HEK293 (cell line): ENCODE results near the gene OBSCN.

Experiments
- CTCF ChIA-PET: fragments of 350-600 bp; formaldehyde crosslinking; extraction: SDS; loops from one replicate; lab custom pipeline; 2021; ENCODE audit warnings: antibody characterized with exemption; lab: Yijun Ruan, JAX
- POLR2A ChIA-PET: fragments of 300-600 bp; formaldehyde crosslinking; extraction: SDS; loops from one replicate; lab custom pipeline; 2020; ENCODE audit warnings: antibody characterized with exemption, inconsistent platforms; lab: Yijun Ruan, JAX
- H3K27ac ChIP-seq: fragments of 200-500 bp; sonication (Bioruptor generic); 2 replicates; pipeline ENCODE4 v1.5.1; 2014; ENCODE audit warnings: low read depth, low read length, control low read depth, inconsistent platforms; ENCODE audit errors: extremely low read depth
- H3K36me3 ChIP-seq, 2 experiments: fragments of 200-500 bp in 1 of 2; sonication (Bioruptor generic) in 1 of 2; 1 replicate in 1 of 2; 2 replicates in 1 of 2; pipeline ENCODE4 v1.5.1; 2014 to 2017; ENCODE audit warnings: inconsistent platforms in 2 of 2, low read length in 2 of 2; ENCODE audit not compliant: control insufficient read depth in 2 of 2, insufficient read depth in 1 of 2
- H3K4me1 ChIP-seq: fragments of 200-500 bp; sonication (Bioruptor generic); 2 replicates; pipeline ENCODE4 v1.5.1; 2014; ENCODE audit warnings: mild to moderate bottlenecking, low read length, inconsistent platforms; ENCODE audit not compliant: control insufficient read depth, insufficient read depth
- H3K4me3 ChIP-seq: 2 replicates; pipeline ENCODE4 v1.5.1; 2011; ENCODE audit warnings: low read depth, mild to moderate bottlenecking, control low read depth, low read length, moderate library complexity
- H3K9me3 ChIP-seq: fragments of 200-500 bp; sonication (Bioruptor generic); 2 replicates; pipeline ENCODE4 v1.5.1; 2014; ENCODE audit warnings: low read depth, low read length, inconsistent platforms; ENCODE audit not compliant: control insufficient read depth, insufficient read depth
- GLI2 ChIP-seq: fragments of 450-650 bp; formaldehyde crosslinking; IDR thresholded peaks from 2 replicates; pipeline ENCODE4; 2017; ENCODE audit warnings: missing biosample characterization, missing genetic modification characterization, low read depth, borderline replicate concordance
- ZBTB1 ChIP-seq: fragments of 450-650 bp; formaldehyde crosslinking; IDR thresholded peaks from 2 replicates; pipeline ENCODE4 v1.5.1; 2016; ENCODE audit warnings: missing biosample characterization, missing genetic modification characterization
- ZBTB17 ChIP-seq: fragments of 450-650 bp; formaldehyde crosslinking; IDR thresholded peaks from 2 replicates; pipeline ENCODE4 v1.5.1; 2016; ENCODE audit warnings: missing biosample characterization, missing genetic modification characterization
- ZIC2 ChIP-seq: fragments of 450-650 bp; formaldehyde crosslinking; IDR thresholded peaks from 2 replicates; pipeline ENCODE4 v1.5.1; 2016; ENCODE audit warnings: missing biosample characterization, missing genetic modification characterization
- ZNF146 ChIP-seq: fragments of 450-650 bp; formaldehyde crosslinking; IDR thresholded peaks from 2 replicates; pipeline ENCODE4 v1.5.1; 2016; ENCODE audit warnings: missing biosample characterization, missing genetic modification characterization
- ZNF175 ChIP-seq: fragments of 450-650 bp; formaldehyde crosslinking; IDR thresholded peaks from 2 replicates; pipeline ENCODE4 v1.5.1; 2016; ENCODE audit warnings: missing biosample characterization, missing genetic modification characterization
- ZNF366 ChIP-seq: fragments of 450-650 bp; formaldehyde crosslinking; conservative IDR thresholded peaks from 2 replicates; pipeline ENCODE4 v1.5.1; 2016; ENCODE audit warnings: missing biosample characterization, missing genetic modification characterization
- ZNF37A ChIP-seq: fragments of 450-650 bp; IDR thresholded peaks from 2 replicates; pipeline ENCODE4 v1.5.1; 2018; ENCODE audit warnings: missing biosample characterization, missing genetic modification characterization
- ZNF473 ChIP-seq: fragments of 450-650 bp; formaldehyde crosslinking; IDR thresholded peaks from 2 replicates; pipeline ENCODE4 v1.5.1; 2017; ENCODE audit warnings: missing biosample characterization, missing genetic modification characterization
- ZNF558 ChIP-seq: fragments of 450-650 bp; formaldehyde crosslinking; IDR thresholded peaks from 2 replicates; pipeline ENCODE4 v1.5.1; 2016; ENCODE audit warnings: missing biosample characterization, missing genetic modification characterization
- ZNF664 ChIP-seq: fragments of 450-650 bp; formaldehyde crosslinking; IDR thresholded peaks from 2 replicates; pipeline ENCODE4 v1.5.1; 2016; ENCODE audit warnings: missing biosample characterization, missing genetic modification characterization
- ZNF776 ChIP-seq: fragments of 450-650 bp; formaldehyde crosslinking; IDR thresholded peaks from 2 replicates; pipeline ENCODE4 v1.5.0; 2017; ENCODE audit warnings: missing biosample characterization, missing genetic modification characterization, borderline replicate concordance
- ZSCAN18 ChIP-seq: fragments of 450-650 bp; formaldehyde crosslinking; IDR thresholded peaks from 2 replicates; pipeline ENCODE4 v1.5.1; 2016; ENCODE audit warnings: missing biosample characterization, missing genetic modification characterization
- TF ChIP-seq, protein P1 (sequence below): fragments of 450-650 bp; formaldehyde crosslinking; IDR thresholded peaks from 2 replicates; pipeline ENCODE4 v1.5.1; 2016; ENCODE audit warnings: missing biosample characterization, missing genetic modification characterization
- TF ChIP-seq, protein P2 (sequence below): fragments of 450-650 bp; formaldehyde crosslinking; IDR thresholded peaks from 2 replicates; pipeline ENCODE4 v1.5.1; 2016; ENCODE audit warnings: missing biosample characterization, missing genetic modification characterization

Gene OBSCN

GRCh38 chr1:228307218-228308023 lies 99.6 kb downstream of the OBSCN start:
- Histone ChIP-seq H3K4me1 (no peaks in the 10 kb centered on the region), H3K4me3 (no peak overlapping the region), H3K9me3 (no peaks in the 10 kb centered on the region), H3K27ac (no peak overlapping the region), H3K36me3 (no peaks in the 10 kb centered on the region; a peak in 1 of 3 replicates)
- ChIA-PET CTCF (no interaction called here), POLR2A (no interaction called here)
- no peak for TF ChIP-seq ZNF776 (tag by site-specific recombination)
- TF ChIP-seq ZNF664: no peak
- TF ChIP-seq GLI2 (tag by site-specific recombination): no peak
- TF ChIP-seq, protein P1, sequence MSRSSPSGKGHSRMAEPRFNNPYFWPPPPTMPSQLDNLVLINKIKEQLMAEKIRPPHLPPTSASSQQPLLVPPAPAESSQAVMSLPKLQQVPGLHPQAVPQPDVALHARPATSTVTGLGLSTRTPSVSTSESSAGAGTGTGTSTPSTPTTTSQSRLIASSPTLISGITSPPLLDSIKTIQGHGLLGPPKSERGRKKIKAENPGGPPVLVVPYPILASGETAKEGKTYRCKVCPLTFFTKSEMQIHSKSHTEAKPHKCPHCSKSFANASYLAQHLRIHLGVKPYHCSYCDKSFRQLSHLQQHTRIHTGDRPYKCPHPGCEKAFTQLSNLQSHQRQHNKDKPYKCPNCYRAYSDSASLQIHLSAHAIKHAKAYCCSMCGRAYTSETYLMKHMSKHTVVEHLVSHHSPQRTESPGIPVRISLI (tag by site-specific recombination): no peak
- no peak for TF ChIP-seq ZSCAN18
- TF ChIP-seq, protein P2, sequence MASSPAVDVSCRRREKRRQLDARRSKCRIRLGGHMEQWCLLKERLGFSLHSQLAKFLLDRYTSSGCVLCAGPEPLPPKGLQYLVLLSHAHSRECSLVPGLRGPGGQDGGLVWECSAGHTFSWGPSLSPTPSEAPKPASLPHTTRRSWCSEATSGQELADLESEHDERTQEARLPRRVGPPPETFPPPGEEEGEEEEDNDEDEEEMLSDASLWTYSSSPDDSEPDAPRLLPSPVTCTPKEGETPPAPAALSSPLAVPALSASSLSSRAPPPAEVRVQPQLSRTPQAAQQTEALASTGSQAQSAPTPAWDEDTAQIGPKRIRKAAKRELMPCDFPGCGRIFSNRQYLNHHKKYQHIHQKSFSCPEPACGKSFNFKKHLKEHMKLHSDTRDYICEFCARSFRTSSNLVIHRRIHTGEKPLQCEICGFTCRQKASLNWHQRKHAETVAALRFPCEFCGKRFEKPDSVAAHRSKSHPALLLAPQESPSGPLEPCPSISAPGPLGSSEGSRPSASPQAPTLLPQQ (tag by site-specific recombination): no peak
- no peak for TF ChIP-seq ZNF146 (tag by site-specific recombination)
- TF ChIP-seq ZIC2 (tag by site-specific recombination): no peak; the same call in 1 of the 2 replicates
- no peak for TF ChIP-seq ZNF558 (tag by site-specific recombination)

DNA sequence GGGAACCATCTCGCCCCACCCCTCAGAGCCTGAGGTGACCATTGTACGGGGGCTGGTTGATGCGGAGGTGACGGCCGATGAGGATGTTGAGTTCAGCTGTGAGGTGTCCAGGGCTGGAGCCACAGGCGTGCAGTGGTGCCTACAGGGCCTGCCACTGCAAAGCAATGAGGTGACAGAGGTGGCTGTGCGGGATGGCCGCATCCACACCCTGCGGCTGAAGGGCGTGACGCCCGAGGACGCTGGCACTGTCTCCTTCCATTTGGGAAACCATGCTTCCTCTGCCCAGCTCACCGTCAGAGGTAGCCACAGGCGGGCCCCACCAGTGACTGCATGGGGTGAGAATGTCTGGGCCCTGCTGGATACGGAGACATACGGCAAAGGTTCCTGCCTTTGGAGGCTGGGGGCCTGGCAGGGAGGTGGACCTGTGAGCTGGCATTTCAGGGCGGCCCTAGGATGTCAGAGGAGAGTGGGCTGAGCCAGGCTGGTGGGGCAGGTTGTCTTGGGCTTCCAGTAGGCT lies 100.3 kb downstream of the OBSCN start:
- H3K9me3 ChIP-seq: no peaks in the 10 kb centered on the region
- CTCF ChIA-PET: no interaction called here
- TF ChIP-seq ZBTB1: no peak
- no peak for TF ChIP-seq ZNF37A
- TF ChIP-seq ZNF175: no peak
- POLR2A ChIA-PET: no interaction called here
- no peak overlapping the region for H3K4me3 ChIP-seq
- no peaks in the 10 kb centered on the region for H3K4me1 ChIP-seq
- no peak overlapping the region for H3K27ac ChIP-seq
- H3K36me3 ChIP-seq: no peaks in the 10 kb centered on the region; a peak in 1 of 3 replicates

DNA sequence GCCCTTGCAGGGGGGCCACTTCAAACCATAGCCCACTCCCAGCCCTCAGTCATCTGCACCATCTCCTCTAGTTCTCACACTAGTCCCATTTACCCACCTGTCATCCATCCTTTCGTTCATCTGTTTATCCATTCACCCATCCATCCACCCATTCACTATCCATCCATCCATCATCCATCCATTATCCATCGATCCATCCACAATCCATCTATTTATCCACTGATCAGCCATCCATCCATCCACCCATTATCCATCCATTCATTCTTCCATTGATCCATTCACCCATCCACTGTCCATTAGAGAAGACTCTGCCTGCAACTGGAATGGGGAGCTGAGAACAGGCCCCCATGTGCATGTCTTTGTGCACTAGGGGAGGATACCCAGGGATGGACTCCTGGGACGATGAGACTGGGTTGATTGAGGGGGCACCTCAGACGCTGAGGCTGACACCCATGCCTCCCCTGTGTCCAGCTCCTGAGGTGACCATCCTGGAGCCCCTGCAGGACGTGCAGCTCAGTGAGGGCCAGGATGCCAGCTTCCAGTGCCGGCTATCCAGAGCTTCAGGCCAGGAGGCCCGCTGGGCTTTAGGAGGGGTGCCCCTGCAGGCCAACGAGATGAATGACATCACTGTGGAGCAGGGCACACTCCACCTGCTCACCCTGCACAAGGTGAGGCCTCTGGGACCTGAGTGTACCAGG lies 100.9 kb downstream of the OBSCN start:
- POLR2A ChIA-PET: no interaction called here
- no peak for TF ChIP-seq ZNF473 (tag by site-specific recombination)
- TF ChIP-seq ZNF366: peak; percentile 81
- peak; percentile 98 for TF ChIP-seq ZBTB17 (tag by site-specific recombination)
- TF ChIP-seq, all 188 proteins: peak for 2
- Histone ChIP-seq H3K36me3 (no peaks in the 10 kb centered on the region; a peak in 1 of 3 replicates), H3K4me1 (no peaks in the 10 kb centered on the region), H3K4me3 (no peak overlapping the region), H3K27ac (no peak overlapping the region), H3K9me3 (no peaks in the 10 kb centered on the region)
- CTCF ChIA-PET: interaction anchor here (0.6 to 1.2 kb wide), 4 partner anchors 14 to 393 kb away, joined by 3 read pairs; no protein-coding TSS in a partner anchor
